ENCODE results near the gene RFNG. TPM values are rescaled to one million over a fixed set of nuclear protein-coding genes. Genes with fewer than 3 reads are reported as not detected.

Gene RFNG
- total and polyA plus RNA-seq, 2 of the 13 experiments (the other 11 are each of a cell fraction or from before 2014, with no cell fraction given) = 61.4 to 64.0 TPM

GRCh38 chr17:82064433-82065192, 13.0 kb upstream of the RFNG start (continued):
- TF ChIP-seq ATF4 (CRISPR knock-in tag; IDR thresholded peaks at IDR 0.05) (no peak), PBX2 (CRISPR knock-in tag; IDR thresholded peaks at IDR 0.05) (no peak), ZNF235 (CRISPR knock-in tag; IDR thresholded peaks at IDR 0.05; ENCODE audit: borderline replicate concordance) (no peak), ZFP36L1 (CRISPR knock-in tag; IDR thresholded peaks at IDR 0.05) (no peak), RFXANK (CRISPR knock-in tag; IDR thresholded peaks at IDR 0.05) (no peak), TFDP1 (CRISPR knock-in tag; IDR thresholded peaks at IDR 0.05; ENCODE audit: borderline replicate concordance) (peak; percentile 50; the same call in 1 of the 2 replicates), ZNF12 (CRISPR knock-in tag; IDR thresholded peaks at IDR 0.05) (no peak), KLF6 (CRISPR knock-in tag; IDR thresholded peaks at IDR 0.05) (no peak), MXI1 (IDR thresholded peaks at IDR 0.05; ENCODE audit: borderline replicate concordance, low read depth, low read length) (no peak; the same call in 2 of the 3 replicates), ESRRA (CRISPR knock-in tag; IDR thresholded peaks at IDR 0.05; ENCODE audit: low read depth) (no peak), ZSCAN12 (CRISPR knock-in tag; IDR thresholded peaks at IDR 0.05) (no peak), IRF1 (CRISPR knock-in tag; IDR thresholded peaks at IDR 0.05; ENCODE audit: low read depth) (no peak), HOXD1 (CRISPR knock-in tag; IDR thresholded peaks at IDR 0.05) (no peak), TSC22D2 (CRISPR knock-in tag; IDR thresholded peaks at IDR 0.05; ENCODE audit: borderline replicate concordance) (no peak), ZFX (CRISPR knock-in tag; IDR thresholded peaks at IDR 0.05; ENCODE audit: low read depth) (peak; percentile 41; the same call in 1 of the 2 replicates), ZBTB40 (IDR thresholded peaks at IDR 0.05) (no peak), ZBTB40 (CRISPR knock-in tag; IDR thresholded peaks at IDR 0.05) (no peak; the same call in 1 of the 2 replicates)
